ENCODE measurements around the gene RALGPS1.
"Not testable (repeated sequence)": the region's sequence is repeated elsewhere in the genome, so short reads cannot be mapped to it uniquely, and the experiment has no call there.

The RALGPS1 gene

GRCh38 chr9:127140181-127140580, 225.6 kb downstream of the RALGPS1 start:
- no peak overlapping the region for H3K27ac ChIP-seq (ENCODE audit: insufficient read depth, low read depth, low read length, poor library complexity, severe bottlenecking)
- H3K36me3 ChIP-seq (ENCODE audit: control insufficient read depth, insufficient read depth, low read length): no peaks in the 10 kb centered on the region
- H3K27me3 ChIP-seq (ENCODE audit: control insufficient read depth, insufficient read depth, low read length, poor library complexity, severe bottlenecking): no peaks in the 10 kb centered on the region
- no peak overlapping the region for H3K4me3 ChIP-seq (ENCODE audit: insufficient read depth, low read depth, low read length)
- no peaks in the 10 kb centered on the region for H3K9me3 ChIP-seq (ENCODE audit: control insufficient read depth, low read length)
- WGBS, 2 experiments: 91 to 94% methylated on average over 6 of the region's 6 CpGs
- H3K4me1 ChIP-seq (ENCODE audit: control insufficient read depth, insufficient read depth, low read length): no peaks in the 10 kb centered on the region

GRCh38 chr9:127140842-127141675, 226.5 kb downstream of the RALGPS1 start:
- H3K27me3 ChIP-seq (ENCODE audit: control insufficient read depth, insufficient read depth, low read length, poor library complexity, severe bottlenecking): no peaks in the 10 kb centered on the region
- 89 to 92% methylated on average over 9 of the region's 9 CpGs for WGBS, 2 experiments
- no peaks in the 10 kb centered on the region for H3K36me3 ChIP-seq (ENCODE audit: control insufficient read depth, insufficient read depth, low read length)
- H3K27ac ChIP-seq (ENCODE audit: insufficient read depth, low read depth, low read length, poor library complexity, severe bottlenecking): no peak overlapping the region
- no peaks in the 10 kb centered on the region for H3K4me1 ChIP-seq (ENCODE audit: control insufficient read depth, insufficient read depth, low read length)
- H3K4me3 ChIP-seq (ENCODE audit: insufficient read depth, low read depth, low read length): no peak overlapping the region
- H3K9me3 ChIP-seq (ENCODE audit: control insufficient read depth, low read length): no peaks in the 10 kb centered on the region

- H3K4me3 ChIP-seq (ENCODE audit: insufficient read depth, low read depth, low read length): no peak overlapping the region
- 83 to 84% methylated on average over 3 of the region's 3 CpGs for WGBS, 2 experiments
- no peaks in the 10 kb centered on the region for H3K36me3 ChIP-seq (ENCODE audit: control insufficient read depth, insufficient read depth, low read length)
- no peak overlapping the region for H3K27ac ChIP-seq (ENCODE audit: insufficient read depth, low read depth, low read length, poor library complexity, severe bottlenecking)
- no peaks in the 10 kb centered on the region for H3K4me1 ChIP-seq (ENCODE audit: control insufficient read depth, insufficient read depth, low read length)
- no peaks in the 10 kb centered on the region for H3K9me3 ChIP-seq (ENCODE audit: control insufficient read depth, low read length)
- no peaks in the 10 kb centered on the region for H3K27me3 ChIP-seq (ENCODE audit: control insufficient read depth, insufficient read depth, low read length, poor library complexity, severe bottlenecking)
These were observed 227.7 kb downstream of the RALGPS1 start for GRCh38 chr9:127142291-127142690.

GRCh38 chr9:127142931-127143464, 228.4 kb downstream of the RALGPS1 start:
- H3K4me1 ChIP-seq (ENCODE audit: control insufficient read depth, insufficient read depth, low read length): no peaks in the 10 kb centered on the region
- no peaks in the 10 kb centered on the region for H3K9me3 ChIP-seq (ENCODE audit: control insufficient read depth, low read length)
- H3K27me3 ChIP-seq (ENCODE audit: control insufficient read depth, insufficient read depth, low read length, poor library complexity, severe bottlenecking): no peaks in the 10 kb centered on the region
- H3K27ac ChIP-seq (ENCODE audit: insufficient read depth, low read depth, low read length, poor library complexity, severe bottlenecking): no peak overlapping the region
- 86 to 96% methylated on average over 1 to 2 of the region's 2 CpGs for WGBS, 2 experiments
- H3K36me3 ChIP-seq (ENCODE audit: control insufficient read depth, insufficient read depth, low read length): no peaks in the 10 kb centered on the region
- no peak overlapping the region for H3K4me3 ChIP-seq (ENCODE audit: insufficient read depth, low read depth, low read length)

GRCh38 chr9:127143920-127144465, 229.4 kb downstream of the RALGPS1 start:
- no peak overlapping the region for H3K27ac ChIP-seq (ENCODE audit: insufficient read depth, low read depth, low read length, poor library complexity, severe bottlenecking)
- H3K4me1 ChIP-seq (ENCODE audit: control insufficient read depth, insufficient read depth, low read length): no peaks in the 10 kb centered on the region
- no peaks in the 10 kb centered on the region for H3K36me3 ChIP-seq (ENCODE audit: control insufficient read depth, insufficient read depth, low read length)
- H3K9me3 ChIP-seq (ENCODE audit: control insufficient read depth, low read length): no peaks in the 10 kb centered on the region
- H3K4me3 ChIP-seq (ENCODE audit: insufficient read depth, low read depth, low read length): no peak overlapping the region
- H3K27me3 ChIP-seq (ENCODE audit: control insufficient read depth, insufficient read depth, low read length, poor library complexity, severe bottlenecking): no peaks in the 10 kb centered on the region
- 91 to 95% methylated on average over 8 of the region's 8 CpGs for WGBS, 2 experiments

DNA sequence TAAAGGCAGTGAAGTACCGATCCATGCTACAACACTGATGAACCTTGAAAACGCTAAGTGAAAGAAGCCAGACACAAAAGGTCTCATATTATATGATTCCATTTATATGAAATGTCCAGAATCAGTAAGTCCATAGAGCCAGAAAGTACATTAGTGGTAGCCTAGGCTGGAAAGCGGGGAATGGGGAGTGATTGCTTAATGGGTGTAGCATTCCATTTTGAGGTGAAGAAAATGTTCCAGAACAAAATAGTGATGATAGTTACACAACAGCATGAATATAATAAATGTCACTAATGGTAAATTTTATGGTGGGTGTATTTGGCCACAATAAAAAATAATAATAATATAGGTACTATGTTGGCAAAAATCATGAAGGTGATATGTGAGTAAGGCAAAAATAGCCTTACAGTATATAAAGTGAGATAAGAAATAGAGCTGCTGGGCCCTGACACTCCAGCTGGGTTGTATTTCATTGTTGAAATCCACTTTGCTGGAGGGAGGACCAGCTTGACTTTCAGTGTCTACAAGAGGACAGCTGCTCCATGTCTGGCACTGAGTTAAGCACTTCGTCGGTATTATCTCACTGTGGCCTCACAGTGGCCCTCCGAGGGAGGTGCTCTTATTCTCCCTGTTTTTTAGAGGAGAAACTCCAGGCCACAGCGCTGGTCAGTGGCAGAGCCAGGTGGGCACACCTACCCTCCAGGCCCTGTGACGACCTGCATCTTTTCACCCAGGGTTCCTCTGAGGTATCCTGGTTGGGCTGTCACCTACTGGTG, 230.3 kb downstream of the RALGPS1 start:
- no peaks in the 10 kb centered on the region for H3K36me3 ChIP-seq (ENCODE audit: control insufficient read depth, insufficient read depth, low read length)
- H3K9me3 ChIP-seq (ENCODE audit: control insufficient read depth, low read length): no peaks in the 10 kb centered on the region
- no peaks in the 10 kb centered on the region for H3K4me1 ChIP-seq (ENCODE audit: control insufficient read depth, insufficient read depth, low read length)
- 90 to 94% methylated on average over 7 to 8 of the region's 8 CpGs for WGBS, 2 experiments
- no peak overlapping the region for H3K27ac ChIP-seq (ENCODE audit: insufficient read depth, low read depth, low read length, poor library complexity, severe bottlenecking)
- no peaks in the 10 kb centered on the region for H3K27me3 ChIP-seq (ENCODE audit: control insufficient read depth, insufficient read depth, low read length, poor library complexity, severe bottlenecking)
- H3K4me3 ChIP-seq (ENCODE audit: insufficient read depth, low read depth, low read length): no peak overlapping the region

GRCh38 chr9:127146841-127147240, 232.3 kb downstream of the RALGPS1 start:
- H3K27me3 ChIP-seq (ENCODE audit: control insufficient read depth, insufficient read depth, low read length, poor library complexity, severe bottlenecking); H3K4me1 ChIP-seq (ENCODE audit: control insufficient read depth, insufficient read depth, low read length); H3K4me3 ChIP-seq (ENCODE audit: insufficient read depth, low read depth, low read length); H3K36me3 ChIP-seq (ENCODE audit: control insufficient read depth, insufficient read depth, low read length); H3K27ac ChIP-seq (ENCODE audit: insufficient read depth, low read depth, low read length, poor library complexity, severe bottlenecking); H3K9me3 ChIP-seq (ENCODE audit: control insufficient read depth, low read length): not testable (repeated sequence)

GRCh38 chr9:127147251-127147650, 232.7 kb downstream of the RALGPS1 start:
- Histone ChIP-seq H3K27ac (ENCODE audit: insufficient read depth, low read depth, low read length, poor library complexity, severe bottlenecking) (no peak overlapping the region), H3K27me3 (ENCODE audit: control insufficient read depth, insufficient read depth, low read length, poor library complexity, severe bottlenecking) (no peaks in the 10 kb centered on the region), H3K4me3 (ENCODE audit: insufficient read depth, low read depth, low read length) (no peak overlapping the region), H3K36me3 (ENCODE audit: control insufficient read depth, insufficient read depth, low read length) (no peaks in the 10 kb centered on the region), H3K9me3 (ENCODE audit: control insufficient read depth, low read length) (no peaks in the 10 kb centered on the region), H3K4me1 (ENCODE audit: control insufficient read depth, insufficient read depth, low read length) (no peaks in the 10 kb centered on the region)
- WGBS, 2 experiments: 95 to 98% methylated on average over 2 of the region's 2 CpGs

DNA sequence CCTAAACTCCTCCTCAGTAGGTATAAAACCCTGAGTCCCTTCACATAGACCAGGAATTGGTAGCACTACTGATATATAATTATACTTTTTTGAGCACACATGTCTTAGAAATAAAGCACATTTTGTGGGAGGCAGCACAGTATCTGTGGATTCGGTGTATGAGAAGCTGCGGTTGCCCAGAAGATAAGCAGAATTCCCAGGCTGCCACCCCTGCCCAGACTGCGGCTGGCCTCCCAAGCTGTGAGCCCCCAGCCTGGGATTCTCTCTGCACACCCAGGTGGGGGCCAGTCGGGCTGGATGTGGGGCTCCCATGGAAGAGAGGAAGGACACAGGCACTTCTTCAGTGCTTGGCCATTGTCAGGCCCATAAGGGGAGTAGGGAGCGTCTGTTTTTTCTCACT, 233.4 kb downstream of the RALGPS1 start:
- WGBS, 2 experiments: 91 to 92% methylated on average over 5 of the region's 5 CpGs
- H3K27me3 ChIP-seq (ENCODE audit: control insufficient read depth, insufficient read depth, low read length, poor library complexity, severe bottlenecking): no peaks in the 10 kb centered on the region
- no peaks in the 10 kb centered on the region for H3K9me3 ChIP-seq (ENCODE audit: control insufficient read depth, low read length)
- H3K27ac ChIP-seq (ENCODE audit: insufficient read depth, low read depth, low read length, poor library complexity, severe bottlenecking): no peak overlapping the region
- no peak overlapping the region for H3K4me3 ChIP-seq (ENCODE audit: insufficient read depth, low read depth, low read length)
- no peaks in the 10 kb centered on the region for H3K36me3 ChIP-seq (ENCODE audit: control insufficient read depth, insufficient read depth, low read length)
- no peaks in the 10 kb centered on the region for H3K4me1 ChIP-seq (ENCODE audit: control insufficient read depth, insufficient read depth, low read length)

GRCh38 chr9:127149010-127149409, 234.4 kb downstream of the RALGPS1 start:
- Histone ChIP-seq H3K27me3 (ENCODE audit: control insufficient read depth, insufficient read depth, low read length, poor library complexity, severe bottlenecking) (no peaks in the 10 kb centered on the region), H3K36me3 (ENCODE audit: control insufficient read depth, insufficient read depth, low read length) (no peaks in the 10 kb centered on the region), H3K4me3 (ENCODE audit: insufficient read depth, low read depth, low read length) (no peak overlapping the region), H3K4me1 (ENCODE audit: control insufficient read depth, insufficient read depth, low read length) (no peaks in the 10 kb centered on the region), H3K27ac (ENCODE audit: insufficient read depth, low read depth, low read length, poor library complexity, severe bottlenecking) (no peak overlapping the region), H3K9me3 (ENCODE audit: control insufficient read depth, low read length) (no peaks in the 10 kb centered on the region)
- 93 to 97% methylated on average over 7 of the region's 7 CpGs for WGBS, 2 experiments
